B cell (primary cell): Measurements from ENCODE around the gene DAD1. TPM values are rescaled to one million over a fixed set of nuclear protein-coding genes. Genes with fewer than 3 reads are reported as not detected.
A peak's percentile ranks its signal among the peaks of the same experiment; 100 is the strongest.

ENCODE experiments used
- ATAC-seq: fragments of 200-7000 bp; cut with Tn5 transposase; one replicate; pipeline ENCODE4 v1.10.0; 2021; ENCODE audit warnings: low read depth, mild to moderate bottlenecking, moderate number of reproducible peaks, moderate library complexity
- CTCF ChIA-PET: fragments of 350-600 bp; sonication (Branson Sonifier 250); formaldehyde crosslinking; loops from one replicate; lab custom pipeline; 2021; ENCODE audit warnings: antibody characterized with exemption, inconsistent platforms; lab: Charles Lee
- POLR2A ChIA-PET: fragments of 350-600 bp; sonication (Branson Sonifier 250); formaldehyde crosslinking; loops from one replicate; lab custom pipeline; 2021; ENCODE audit warnings: antibody characterized with exemption; lab: Charles Lee
- DNase-seq: peaks from one replicate; pipeline ENCODE4 v3.0.0; 2013
- H2AFZ ChIP-seq: 2 replicates; pipeline ENCODE4 v1.6.1; 2012; ENCODE audit warnings: mild to moderate bottlenecking, low read depth, low read length; ENCODE audit not compliant: insufficient read depth, poor library complexity, severe bottlenecking
- H3K27ac ChIP-seq, 2 donors: 1 replicate in 1 of 2; 2 replicates in 1 of 2; pipeline ENCODE4 v1.5.1; 2012 to 2013; ENCODE audit warnings: low read length in 2 of 2, mild to moderate bottlenecking in 2 of 2, moderate library complexity in 1 of 2
- H3K27me3 ChIP-seq, 4 experiments: fragments of 200-600 bp in 1 of 4; sonication (generic) in 1 of 4; replicated peaks in 1 of 4; 1 replicate in 2 of 4; 2 replicates in 2 of 4; pipeline versions ENCODE4 v1.6.1 to v1.7.0; 2013 to 2016; ENCODE audit warnings: low read length in 3 of 4, mild to moderate bottlenecking in 2 of 4, mixed read lengths in 1 of 4, moderate library complexity in 1 of 4; ENCODE audit not compliant: insufficient read depth in 4 of 4, control insufficient read depth in 3 of 4; ENCODE audit errors: control extremely low read depth in 1 of 4
- H3K36me3 ChIP-seq, 2 experiments: replicated peaks in 1 of 2; 1 replicate in 1 of 2; 2 replicates in 1 of 2; pipeline versions ENCODE4 v1.6.1 to v1.7.1; 2013; ENCODE audit warnings: low read length in 1 of 2; ENCODE audit not compliant: insufficient read depth in 2 of 2, control insufficient read depth in 1 of 2; ENCODE audit errors: control extremely low read depth in 1 of 2, extremely low read depth in 1 of 2
- H3K4me1 ChIP-seq, 2 donors: fragments of 200-600 bp in 1 of 2; sonication (generic) in 1 of 2; 1 replicate in 1 of 2; 2 replicates in 1 of 2; pipeline versions ENCODE4 v1.5.1 to v1.6.1; 2013 to 2017; ENCODE audit warnings: low read length in 2 of 2; ENCODE audit not compliant: control insufficient read depth in 2 of 2, insufficient read depth in 2 of 2
- H3K4me2 ChIP-seq: replicated peaks from 2 replicates; pipeline ENCODE3; 2012; ENCODE audit warnings: mild to moderate bottlenecking, low read depth, low read length; ENCODE audit not compliant: poor library complexity, severe bottlenecking
- H3K4me3 ChIP-seq, 5 experiments: fragments of 200-600 bp in 1 of 5; sonication (generic) in 1 of 5; 1 replicate in 3 of 5; 2 replicates in 2 of 5; pipeline versions ENCODE4 v1.5.1 to v1.7.0; 2011 to 2016; ENCODE audit warnings: low read length in 4 of 5, mild to moderate bottlenecking in 4 of 5, low read depth in 2 of 5, control low read depth in 1 of 5, moderate library complexity in 1 of 5; ENCODE audit not compliant: insufficient read depth in 1 of 5; ENCODE audit errors: control extremely low read depth in 1 of 5, extremely low read depth in 1 of 5
- H3K79me2 ChIP-seq: fragments of 200-600 bp; sonication (generic); one replicate; pipeline ENCODE4 v1.6.0; 2016; ENCODE audit warnings: low read length; ENCODE audit not compliant: control insufficient read depth, insufficient read depth
- H3K9ac ChIP-seq: fragments of 200-600 bp; sonication (generic); 2 replicates; pipeline ENCODE4 v1.6.1; 2017; ENCODE audit warnings: mild to moderate bottlenecking, low read length, moderate library complexity
- H3K9me3 ChIP-seq, 3 donors: one replicate each; pipeline versions ENCODE4 v1.6.1 to v1.7.1; 2013; ENCODE audit warnings: low read length in 2 of 3; ENCODE audit not compliant: control insufficient read depth in 2 of 3, insufficient read depth in 1 of 3; ENCODE audit errors: control extremely low read depth in 1 of 3
- H4K20me1 ChIP-seq: 2 replicates; pipeline ENCODE4 v1.6.0; 2012; ENCODE audit warnings: mild to moderate bottlenecking, low read length; ENCODE audit not compliant: insufficient read depth, control insufficient read depth, poor library complexity, severe bottlenecking
- H3K27ac Mint-ChIP-seq: one replicate; pipeline ENCODE4 v1.8.0; 2021; ENCODE audit warnings: mixed read lengths
- H3K27me3 Mint-ChIP-seq: one replicate; pipeline ENCODE4 v1.8.0; 2021; ENCODE audit warnings: mixed read lengths
- H3K4me1 Mint-ChIP-seq: one replicate; pipeline ENCODE4 v1.8.0; 2021; ENCODE audit warnings: mixed read lengths
- H3K4me3 Mint-ChIP-seq: one replicate; pipeline ENCODE4 v1.8.0; 2021; ENCODE audit warnings: mixed read lengths
- H3K9me3 Mint-ChIP-seq: one replicate; pipeline ENCODE4 v1.8.0; 2022; ENCODE audit warnings: mixed read lengths; ENCODE audit not compliant: insufficient read depth
- EZH2 ChIP-seq: IDR thresholded peaks from 2 replicates; pipeline ENCODE4 v1.6.1; 2012; ENCODE audit warnings: borderline replicate concordance, low read depth, mild to moderate bottlenecking, moderate library complexity, low read length; ENCODE audit not compliant: insufficient read depth, poor library complexity, severe bottlenecking
- WGBS: methylation state at CpG from one replicate; pipeline ENCODE4 v1.1.5; 2013; ENCODE audit warnings: missing lambda C conversion rate; ENCODE audit not compliant: insufficient coverage; 5-methylcytosine and 5-hydroxymethylcytosine counted together
- intact Hi-C: fragments of 100-400 bp; cut with micrococcal nuclease; formaldehyde crosslinking; loops from one replicate; pipeline ENCODE4 v1.10.0; 2022
- polyA plus RNA-seq: library from polyadenylated mRNA; depleted of rRNA; stranded (reverse); fragments of >200 nt; gene quantifications from 2 replicates; pipeline ENCODE4 v1.2.3, GENCODE V29; 2012
- total RNA-seq, 2 donors: library from RNA; stranded (reverse); fragments of 120-200 nt in 1 of 2; gene quantifications; 1 replicate in 1 of 2; 2 replicates in 1 of 2; pipeline versions ENCODE4 v1.2.3 to v1.2.4, GENCODE V29; 2013 to 2022
- TF ChIP-seq, protein P1 (sequence below): fragments of 200-600 bp; IDR thresholded peaks from one replicate; pipeline ENCODE4 v1.8.0; 2022; ENCODE audit warnings: antibody characterized with exemption, mild to moderate bottlenecking

Gene DAD1
- total and polyA plus RNA-seq, 2 donors (not counting 1 experiment from before 2014, with no cell fraction given): 77.4 to 114 TPM

GRCh38 chr14:22597771-22598098 is 8.7 kb upstream of the DAD1 start:
- 5% methylated on average over 7 of the region's 9 CpGs for WGBS
- Mint-ChIP-seq H3K27ac (peak overlapping the region; percentile 96), H3K4me1 (peaks cover 28% of the 10 kb centered on the region), H3K4me3 (peak overlapping the region; percentile 98), H3K9me3 (no peaks in the 10 kb centered on the region), H3K27me3 (peaks cover 3% of the 10 kb centered on the region)
- Histone ChIP-seq H3K9ac (peak overlapping the region; percentile 92), H3K36me3 (peaks cover 0 to 16% of the 10 kb centered on the region in 2 experiments), H4K20me1 (no peaks in the 10 kb centered on the region), H3K9me3 (no peaks in the 10 kb centered on the region), H3K27ac (peak overlapping the region in 1 of 2 donors; percentile 76), H3K79me2 (peaks cover 18% of the 10 kb centered on the region), H3K4me3 (peak overlapping the region; percentile 90 to 97 (median 92)), H3K4me2 (peak overlapping the region; percentile 83), H2AFZ (peak overlapping the region; percentile 94), H3K27me3 (no peaks in the 10 kb centered on the region), H3K4me1 (peaks cover 15 to 22% of the 10 kb centered on the region in 2 donors)
- CTCF ChIA-PET: interaction anchor here (0.5 to 5.3 kb wide), 12 partner anchors 8 to 397 kb away, joined by 3 to 28 read pairs (median 4); partner anchors contain the start of genes DAD1 and REM2
- DNase-seq (no peak), ATAC-seq (peak; percentile 18)
- intact Hi-C loops: loop anchor here (1.0 to 5.0 kb wide), 2 partner anchors 8 to 255 kb away; partner anchors contain the start of gene DAD1
- no peak for TF ChIP-seq EZH2
- TF ChIP-seq, protein P1, sequence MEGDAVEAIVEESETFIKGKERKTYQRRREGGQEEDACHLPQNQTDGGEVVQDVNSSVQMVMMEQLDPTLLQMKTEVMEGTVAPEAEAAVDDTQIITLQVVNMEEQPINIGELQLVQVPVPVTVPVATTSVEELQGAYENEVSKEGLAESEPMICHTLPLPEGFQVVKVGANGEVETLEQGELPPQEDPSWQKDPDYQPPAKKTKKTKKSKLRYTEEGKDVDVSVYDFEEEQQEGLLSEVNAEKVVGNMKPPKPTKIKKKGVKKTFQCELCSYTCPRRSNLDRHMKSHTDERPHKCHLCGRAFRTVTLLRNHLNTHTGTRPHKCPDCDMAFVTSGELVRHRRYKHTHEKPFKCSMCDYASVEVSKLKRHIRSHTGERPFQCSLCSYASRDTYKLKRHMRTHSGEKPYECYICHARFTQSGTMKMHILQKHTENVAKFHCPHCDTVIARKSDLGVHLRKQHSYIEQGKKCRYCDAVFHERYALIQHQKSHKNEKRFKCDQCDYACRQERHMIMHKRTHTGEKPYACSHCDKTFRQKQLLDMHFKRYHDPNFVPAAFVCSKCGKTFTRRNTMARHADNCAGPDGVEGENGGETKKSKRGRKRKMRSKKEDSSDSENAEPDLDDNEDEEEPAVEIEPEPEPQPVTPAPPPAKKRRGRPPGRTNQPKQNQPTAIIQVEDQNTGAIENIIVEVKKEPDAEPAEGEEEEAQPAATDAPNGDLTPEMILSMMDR: no peak
- POLR2A ChIA-PET: interaction anchor here (0.7 to 1.8 kb wide), 4 partner anchors 9 to 1438 kb away, joined by 3 to 13 read pairs (median 3); partner anchors contain the start of genes ACIN1, C14orf119 and DAD1

GRCh38 chr14:22597265-22597664 is 8.2 kb upstream of the DAD1 start:
- CTCF ChIA-PET: interaction anchor here (0.5 to 5.3 kb wide), 10 partner anchors 8 to 285 kb away, joined by 3 to 28 read pairs (median 4); partner anchors contain the start of genes DAD1 and REM2
- no peaks in the 10 kb centered on the region for H4K20me1 ChIP-seq

More at GRCh38 chr14:22597265-22597664, 8.2 kb upstream of the DAD1 start:
- intact Hi-C loops: loop anchor here (5.0 kb wide), 1 partner anchor 255 kb away; no protein-coding TSS in a partner anchor
- no peak overlapping the region for H3K27ac ChIP-seq
- peaks cover 3% of the 10 kb centered on the region for H3K27me3 Mint-ChIP-seq
- peaks cover 0 to 11% of the 10 kb centered on the region in 2 experiments for H3K36me3 ChIP-seq
- no peaks in the 10 kb centered on the region for H3K9me3 ChIP-seq
- peak overlapping the region; percentile 92 for H3K9ac ChIP-seq
- H3K27ac Mint-ChIP-seq: no peak overlapping the region
- peaks cover 15 to 22% of the 10 kb centered on the region in 2 donors for H3K4me1 ChIP-seq
- WGBS: 92% methylated on average over 6 of the region's 6 CpGs
- H3K79me2 ChIP-seq: peaks cover 18% of the 10 kb centered on the region
- no peaks in the 10 kb centered on the region for H3K27me3 ChIP-seq
- H3K4me1 Mint-ChIP-seq: peaks cover 28% of the 10 kb centered on the region
- no peak for TF ChIP-seq EZH2
- TF ChIP-seq, protein P1: no peak
- ATAC-seq (no peak), DNase-seq (no peak)
- H3K4me3 Mint-ChIP-seq: peak overlapping the region; percentile 98
- POLR2A ChIA-PET: no interaction called here
- H3K4me3 ChIP-seq: peak overlapping the region in 3 of 5 experiments; percentile 92 to 97 (median 93)
- peak overlapping the region; percentile 94 for H2AFZ ChIP-seq
- H3K4me2 ChIP-seq: peak overlapping the region; percentile 83
- H3K9me3 Mint-ChIP-seq: no peaks in the 10 kb centered on the region
